Activated naive CD8-positive, alpha-beta T cell treated with anti-CD3 and anti-CD28 coated beads, Interleukin-2, amount 10 ng/mL, durations not matched to agents 7 days and 5 days (primary cell): ENCODE measurements around the gene PAQR5. TPM values are rescaled to one million over a fixed set of nuclear protein-coding genes. Genes with fewer than 3 reads are reported as not detected.
"Not testable (repeated sequence)": the region's sequence is repeated elsewhere in the genome, so short reads cannot be mapped to it uniquely, and the experiment has no call there.

Experiments
- ATAC-seq: fragments of 150-1000 bp; cut with Tn5 transposase; one replicate; pipeline ENCODE4 v1.10.0; 2021; ENCODE audit warnings: low read depth, moderate library complexity
- POLR2A ChIA-PET: fragments of 350-600 bp; sonication (Branson Sonifier 250); formaldehyde crosslinking; loops from one replicate; lab custom pipeline; 2021; ENCODE audit warnings: antibody characterized with exemption; lab: Charles Lee
- DNase-seq: peaks from one replicate; pipeline ENCODE4 v3.0.0; 2021
- H3K27ac Mint-ChIP-seq: one replicate; pipeline ENCODE4 v1.8.0; 2022; ENCODE audit warnings: mild to moderate bottlenecking, mixed read lengths
- H3K27me3 Mint-ChIP-seq: one replicate; pipeline ENCODE4 v1.8.0; 2022; ENCODE audit warnings: mild to moderate bottlenecking, moderate library complexity, mixed read lengths
- H3K36me3 Mint-ChIP-seq: one replicate; pipeline ENCODE4 v1.8.0; 2021; ENCODE audit warnings: mild to moderate bottlenecking, mixed read lengths
- H3K4me1 Mint-ChIP-seq: one replicate; pipeline ENCODE4 v1.8.0; 2021; ENCODE audit warnings: mixed read lengths
- H3K4me3 Mint-ChIP-seq: one replicate; pipeline ENCODE4 v1.8.0; 2022; ENCODE audit warnings: mild to moderate bottlenecking, moderate library complexity, mixed read lengths
- H3K9me3 Mint-ChIP-seq: one replicate; pipeline ENCODE4 v1.8.0; 2021; ENCODE audit warnings: mixed read lengths
- total RNA-seq, 2 experiments: library from RNA; stranded (reverse); gene quantifications; one replicate each; pipeline ENCODE4 v1.2.3, GENCODE V29; 2021

Gene PAQR5
- total RNA-seq, 2 experiments from 2014 or later, result not detected

DNA sequence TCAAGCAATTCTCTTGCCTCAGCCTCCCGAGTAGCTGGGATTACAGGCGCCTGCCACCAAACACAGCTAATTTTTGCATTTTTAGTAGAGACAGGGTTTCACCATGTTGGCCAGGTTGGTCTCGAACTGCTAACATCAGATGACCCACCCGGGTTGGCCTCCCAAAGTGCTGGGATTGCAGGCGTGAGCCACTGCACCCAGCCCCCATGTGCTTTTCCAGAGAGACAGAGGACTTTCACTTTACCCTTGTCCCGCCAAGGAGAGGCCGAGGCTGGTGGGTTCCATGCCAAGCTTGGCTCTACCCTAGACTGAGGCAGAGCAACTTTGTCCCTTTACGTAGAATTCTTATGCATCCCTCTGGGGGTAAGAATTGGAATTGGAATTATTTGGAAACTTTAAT, 2.4 kb downstream of the PAQR5 start:
- not testable (repeated sequence) for ATAC-seq, H3K4me1 Mint-ChIP-seq, H3K9me3 Mint-ChIP-seq, H3K36me3 Mint-ChIP-seq, DNase-seq, H3K27ac Mint-ChIP-seq, H3K4me3 Mint-ChIP-seq
- POLR2A ChIA-PET, result interaction anchor here (0.6 kb wide), 1 partner anchor 139 kb away, joined by 4 read pairs; no protein-coding TSS in a partner anchor
- peaks cover 49% of the 10 kb centered on the region for H3K27me3 Mint-ChIP-seq

DNA sequence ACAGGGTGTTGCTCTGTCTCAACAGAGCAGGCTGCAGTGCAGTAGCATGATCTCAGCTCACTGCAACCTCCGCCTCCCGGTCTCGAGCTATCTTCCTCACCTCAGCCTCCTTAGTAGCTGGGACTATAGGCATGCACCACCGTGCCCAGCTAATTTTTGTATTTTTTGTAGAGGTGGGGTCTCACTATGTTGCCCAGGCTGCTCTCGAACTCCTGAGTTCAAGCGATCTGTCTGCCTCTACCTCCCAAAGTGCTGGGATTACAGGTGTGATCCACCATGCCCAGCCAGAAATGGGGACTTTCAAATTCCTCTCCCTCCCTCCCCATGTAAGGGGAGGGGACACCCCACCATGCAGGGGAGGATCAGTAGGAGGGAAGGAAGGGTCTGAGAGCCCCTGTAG, 3.4 kb downstream of the PAQR5 start:
- DNase-seq, H3K27ac Mint-ChIP-seq, H3K9me3 Mint-ChIP-seq, H3K36me3 Mint-ChIP-seq, H3K4me3 Mint-ChIP-seq, POLR2A ChIA-PET, ATAC-seq, H3K4me1 Mint-ChIP-seq: not testable (repeated sequence)
- peaks cover 41% of the 10 kb centered on the region for H3K27me3 Mint-ChIP-seq

DNA sequence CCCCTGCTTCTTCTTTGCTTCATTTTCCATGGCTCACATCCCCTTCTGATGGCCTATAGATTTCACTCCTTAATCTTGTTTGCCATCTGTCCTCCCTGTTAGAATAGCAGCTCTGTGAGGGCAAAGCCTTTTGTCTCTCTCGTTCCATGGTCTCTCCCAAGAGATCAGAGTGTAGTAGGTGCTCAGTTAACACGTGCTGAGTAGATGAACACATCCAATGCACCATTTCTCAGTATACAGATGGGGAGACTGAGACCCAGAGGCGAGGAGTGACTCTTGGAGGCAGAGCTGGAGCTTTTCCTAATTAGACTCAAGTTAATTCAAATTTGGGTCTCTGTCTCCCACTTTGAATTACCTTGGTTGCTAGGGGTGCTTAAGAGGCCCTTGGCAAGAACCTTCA, 4.2 kb downstream of the PAQR5 start:
- ATAC-seq (no peak), DNase-seq (no peak)
- Mint-ChIP-seq H3K27ac (no peak overlapping the region), H3K9me3 (no peaks in the 10 kb centered on the region), H3K27me3 (peaks cover 33% of the 10 kb centered on the region), H3K36me3 (no peaks in the 10 kb centered on the region), H3K4me3 (no peak overlapping the region), H3K4me1 (no peaks in the 10 kb centered on the region)
- POLR2A ChIA-PET, result no interaction called here

DNA sequence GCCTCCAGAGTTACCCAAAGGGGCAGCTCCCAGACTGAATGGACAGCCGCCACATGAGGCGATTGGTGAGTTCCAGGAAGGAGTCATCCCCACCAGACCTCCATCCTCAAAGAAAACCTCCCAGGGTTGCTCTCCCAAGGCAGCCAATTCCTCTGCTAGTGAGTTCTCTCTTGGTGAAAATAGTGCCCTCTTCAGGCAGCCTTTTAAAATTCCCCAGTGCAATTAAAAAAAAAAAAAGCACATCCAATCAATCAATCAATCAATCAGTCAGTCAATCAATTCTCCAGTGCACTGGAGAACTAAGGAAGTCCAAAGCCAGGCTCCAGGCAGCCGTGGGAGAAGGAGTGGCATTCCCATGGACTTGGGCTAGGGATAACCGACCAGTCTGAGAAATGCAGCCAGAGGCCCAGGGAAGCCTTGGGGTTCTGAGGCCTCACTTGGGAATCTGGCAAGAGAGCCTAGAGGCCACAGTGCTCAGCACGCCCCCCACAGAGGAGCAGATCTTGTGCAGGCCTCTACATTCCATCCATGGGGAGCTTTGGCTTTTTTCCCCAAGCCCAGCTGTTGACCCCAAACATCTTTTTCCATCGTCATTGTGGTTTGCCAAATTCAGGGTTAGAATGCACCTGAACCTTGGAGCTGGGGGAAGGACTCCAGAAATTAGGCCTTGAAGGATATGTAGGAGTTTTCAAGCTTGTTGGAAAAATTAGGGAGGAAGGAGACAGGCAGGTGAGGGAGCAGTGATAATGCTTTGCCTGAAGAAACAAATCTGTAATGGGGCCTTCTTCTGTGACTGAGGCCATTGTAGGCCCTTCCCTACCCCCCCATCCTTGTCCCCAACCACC, 4.8 kb downstream of the PAQR5 start:
- POLR2A ChIA-PET, result no interaction called here
- Mint-ChIP-seq H3K4me1 (no peaks in the 10 kb centered on the region), H3K27me3 (peaks cover 26% of the 10 kb centered on the region), H3K9me3 (no peaks in the 10 kb centered on the region), H3K4me3 (no peak overlapping the region), H3K27ac (no peak overlapping the region), H3K36me3 (no peaks in the 10 kb centered on the region)
- no peak for DNase-seq
- ATAC-seq, result no peak

DNA sequence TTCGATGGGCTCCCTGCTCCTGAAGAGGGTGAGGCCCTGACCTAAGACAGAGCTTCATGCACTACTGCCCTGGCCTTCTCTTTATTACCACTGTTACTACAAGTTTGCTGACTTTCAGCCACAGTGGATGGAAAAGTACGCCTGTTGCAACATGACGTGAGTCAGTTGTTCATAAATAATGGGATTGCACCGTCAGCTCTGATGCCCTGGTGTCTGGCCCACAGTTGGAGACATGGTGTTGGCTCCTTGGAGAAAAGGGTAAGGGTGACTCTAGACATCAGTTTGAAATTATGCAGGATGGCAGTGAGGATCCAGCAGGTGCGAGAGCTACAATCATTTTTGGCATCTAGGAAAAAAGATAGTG, 5.5 kb downstream of the PAQR5 start:
- H3K4me1 Mint-ChIP-seq, result no peaks in the 10 kb centered on the region
- no peak overlapping the region for H3K4me3 Mint-ChIP-seq
- peaks cover 28% of the 10 kb centered on the region for H3K27me3 Mint-ChIP-seq
- ATAC-seq (no peak), DNase-seq (no peak)
- H3K36me3 Mint-ChIP-seq, result no peaks in the 10 kb centered on the region
- no peaks in the 10 kb centered on the region for H3K9me3 Mint-ChIP-seq
- H3K27ac Mint-ChIP-seq, result no peak overlapping the region
- POLR2A ChIA-PET, result no interaction called here

DNA sequence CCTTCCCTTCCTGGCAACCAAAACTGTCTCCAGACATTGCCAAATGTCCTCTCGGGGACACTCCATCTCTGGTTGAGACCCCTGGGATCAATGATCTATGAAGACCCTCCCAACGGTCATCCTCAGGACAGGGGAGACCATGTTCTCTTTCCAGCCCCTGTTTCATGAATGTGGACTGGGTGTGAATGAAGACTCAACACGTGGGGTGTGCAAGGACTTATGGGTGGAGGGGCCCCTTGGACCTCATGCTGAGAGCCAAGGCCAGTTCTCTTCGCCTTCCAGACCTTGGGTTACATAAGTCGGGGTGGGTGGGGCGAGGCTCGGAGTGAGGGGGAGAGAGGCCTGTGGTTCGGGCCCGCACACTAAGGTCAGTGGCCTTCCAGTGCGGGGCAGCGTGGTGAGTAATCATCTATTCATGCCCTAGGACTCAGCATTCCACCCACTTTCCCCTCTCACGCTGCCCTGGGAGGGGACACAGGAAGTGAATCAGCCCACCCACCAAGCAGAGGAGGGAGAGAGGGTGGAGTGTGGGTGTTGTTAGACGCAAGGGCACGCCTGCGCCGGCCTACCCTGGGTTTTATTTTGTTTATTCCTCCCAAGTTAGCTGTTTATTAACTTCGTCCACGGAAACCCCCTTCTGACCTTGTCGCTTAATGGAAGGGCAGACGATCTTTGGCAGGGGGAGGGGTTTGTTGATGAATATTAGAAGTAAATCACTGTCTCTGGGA, 6.7 kb downstream of the PAQR5 start:
- Mint-ChIP-seq H3K27me3 (peaks cover 18% of the 10 kb centered on the region), H3K9me3 (no peaks in the 10 kb centered on the region)

DNA sequence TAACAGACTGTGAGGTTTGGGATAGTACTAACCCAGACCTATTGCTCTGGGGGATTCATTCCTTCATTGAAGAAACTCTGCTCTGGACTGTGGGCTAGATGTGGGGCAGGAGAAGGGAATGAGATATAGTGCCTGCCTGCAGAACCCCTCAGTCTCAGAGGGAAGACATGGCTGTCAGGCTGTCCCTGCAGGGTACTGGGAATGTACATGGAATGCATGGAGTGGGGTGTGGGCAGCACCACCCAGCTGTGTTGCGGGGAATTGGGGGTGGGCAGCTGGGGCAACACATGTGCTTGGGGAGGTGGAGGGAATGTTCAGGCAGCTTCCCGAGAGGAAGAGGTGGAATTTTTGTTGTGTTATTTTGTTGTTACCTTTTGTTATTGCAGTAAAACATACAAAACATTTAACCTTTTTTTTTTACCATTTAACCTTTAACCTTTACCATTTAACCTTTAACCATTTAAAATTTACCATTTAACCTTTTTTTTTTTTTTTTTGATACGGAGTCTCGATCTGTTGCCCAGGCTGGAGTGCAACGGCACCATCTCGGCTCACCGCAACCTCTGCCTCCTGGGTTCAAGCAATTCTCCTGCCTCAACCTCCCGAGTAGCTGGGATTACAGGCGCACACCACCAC, 7.3 kb downstream of the PAQR5 start:
- Mint-ChIP-seq H3K36me3 (no peaks in the 10 kb centered on the region), H3K9me3 (no peaks in the 10 kb centered on the region), H3K4me3 (no peak overlapping the region), H3K27ac (no peak overlapping the region), H3K4me1 (no peaks in the 10 kb centered on the region), H3K27me3 (peaks cover 14% of the 10 kb centered on the region)
- DNase-seq (no peak), ATAC-seq (no peak)
- POLR2A ChIA-PET, result no interaction called here

More for the DNA sequence above, 6.7 kb downstream of the PAQR5 start:
- no peaks in the 10 kb centered on the region for H3K36me3 Mint-ChIP-seq
- POLR2A ChIA-PET, result no interaction called here
- no peaks in the 10 kb centered on the region for H3K4me1 Mint-ChIP-seq
- no peak overlapping the region for H3K27ac Mint-ChIP-seq
- DNase-seq (no peak), ATAC-seq (no peak)
- H3K4me3 Mint-ChIP-seq, result no peak overlapping the region

DNA sequence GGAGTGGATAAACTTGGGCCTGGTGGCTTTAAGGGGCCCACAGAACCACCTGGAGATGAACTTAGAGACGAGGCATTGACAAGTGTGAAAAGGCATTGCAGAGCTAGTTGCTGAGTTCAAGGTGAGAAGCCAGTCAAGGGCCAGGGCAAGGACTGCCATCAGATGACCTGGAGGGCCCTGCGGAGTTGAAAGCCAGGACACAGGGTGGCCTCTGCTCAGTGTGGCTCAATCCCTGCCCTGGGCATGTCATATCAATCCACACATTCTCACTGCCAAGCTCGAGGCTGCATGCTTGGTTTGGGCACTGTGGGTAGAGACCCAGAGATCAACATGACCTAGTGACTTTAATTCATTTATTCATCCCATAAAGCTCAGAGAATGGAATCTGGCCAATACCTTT, 9.2 kb downstream of the PAQR5 start:
- Mint-ChIP-seq H3K4me1 (no peaks in the 10 kb centered on the region), H3K27me3 (peaks cover 12% of the 10 kb centered on the region), H3K9me3 (no peaks in the 10 kb centered on the region), H3K36me3 (no peaks in the 10 kb centered on the region), H3K27ac (no peak overlapping the region), H3K4me3 (no peak overlapping the region)
- POLR2A ChIA-PET, result no interaction called here
- ATAC-seq (no peak), DNase-seq (no peak)

DNA sequence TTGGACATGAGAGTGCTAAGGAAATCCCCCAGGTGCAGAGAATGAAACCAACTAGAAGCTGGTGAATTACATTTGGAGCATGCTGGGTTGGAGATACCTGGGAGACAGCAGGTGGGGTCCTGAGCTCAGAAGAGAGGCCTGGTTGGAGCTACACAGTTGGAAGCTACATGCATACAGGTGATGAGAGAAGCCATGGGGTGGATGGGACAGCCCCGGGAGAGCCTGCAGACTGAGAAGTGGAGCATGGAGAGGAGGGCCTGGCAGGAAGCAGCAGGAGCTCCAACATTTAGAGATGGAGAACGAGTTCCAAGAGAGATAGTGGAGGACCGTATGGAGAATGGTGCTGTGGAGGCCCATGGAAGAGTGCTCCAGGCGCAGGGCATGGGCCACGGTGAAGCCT, 10.2 kb downstream of the PAQR5 start:
- ATAC-seq (no peak), DNase-seq (no peak)
- Mint-ChIP-seq H3K4me1 (no peaks in the 10 kb centered on the region), H3K36me3 (no peaks in the 10 kb centered on the region), H3K27me3 (peaks cover 12% of the 10 kb centered on the region), H3K27ac (no peak overlapping the region), H3K4me3 (no peak overlapping the region), H3K9me3 (no peaks in the 10 kb centered on the region)
- POLR2A ChIA-PET, result no interaction called here

DNA sequence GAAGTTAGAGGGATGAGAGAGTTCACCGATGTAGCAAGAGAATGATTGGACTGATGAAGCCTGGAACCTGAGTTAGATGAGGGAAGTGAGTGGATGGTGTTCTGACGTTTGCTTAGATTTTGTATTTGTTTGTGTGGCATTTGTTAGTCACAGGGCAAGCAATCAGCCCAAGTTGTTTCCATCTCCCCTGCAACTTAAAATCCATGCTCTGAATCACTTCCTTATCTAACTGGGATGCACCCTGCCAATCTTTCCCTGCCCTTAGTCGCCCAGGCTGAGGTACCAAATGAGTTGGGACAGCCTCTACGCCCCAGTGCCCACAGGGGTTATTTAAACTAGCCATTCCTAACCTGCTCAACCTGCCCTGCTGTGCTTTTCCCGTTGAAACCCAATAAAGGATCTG, 12.6 kb downstream of the PAQR5 start:
- POLR2A ChIA-PET, result no interaction called here
- Mint-ChIP-seq H3K27ac (no peak overlapping the region), H3K36me3 (no peaks in the 10 kb centered on the region), H3K4me3 (no peak overlapping the region), H3K9me3 (no peaks in the 10 kb centered on the region), H3K27me3 (peaks cover 16% of the 10 kb centered on the region), H3K4me1 (no peaks in the 10 kb centered on the region)
- ATAC-seq (no peak), DNase-seq (no peak)

DNA sequence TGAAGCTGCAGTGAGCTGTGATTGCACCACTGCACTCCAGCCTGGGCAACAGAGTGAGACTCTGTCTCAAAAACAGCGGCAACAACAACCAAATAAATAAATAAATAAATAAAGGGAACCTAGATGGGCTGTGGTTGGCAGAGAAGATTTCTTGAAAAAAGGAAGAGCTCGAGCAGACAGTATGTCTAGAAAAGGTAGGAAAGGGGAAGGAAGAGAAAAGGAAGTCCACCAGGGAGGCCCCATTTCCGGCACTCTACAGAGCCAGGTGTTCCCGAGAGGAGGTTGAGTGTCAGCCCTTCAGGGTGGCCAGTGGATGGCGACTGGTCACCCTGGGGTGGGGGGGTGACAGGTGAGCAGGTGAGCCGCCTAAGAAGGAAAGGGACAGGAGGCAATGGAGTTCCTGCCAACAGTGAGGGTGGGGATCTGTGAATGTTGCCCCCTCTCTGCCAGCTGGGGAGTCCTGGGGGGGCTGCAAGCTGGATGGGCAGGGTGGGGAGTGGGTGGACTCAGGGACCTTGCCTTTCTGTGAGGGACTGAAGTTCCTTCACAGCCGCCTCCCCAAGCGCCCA, 14.8 kb downstream of the PAQR5 start:
- Mint-ChIP-seq H3K9me3 (no peaks in the 10 kb centered on the region), H3K4me3 (no peak overlapping the region), H3K27me3 (peaks cover 18% of the 10 kb centered on the region), H3K27ac (no peak overlapping the region), H3K36me3 (no peaks in the 10 kb centered on the region), H3K4me1 (no peaks in the 10 kb centered on the region)
- DNase-seq (no peak), ATAC-seq (no peak)
- POLR2A ChIA-PET, result no interaction called here

DNA sequence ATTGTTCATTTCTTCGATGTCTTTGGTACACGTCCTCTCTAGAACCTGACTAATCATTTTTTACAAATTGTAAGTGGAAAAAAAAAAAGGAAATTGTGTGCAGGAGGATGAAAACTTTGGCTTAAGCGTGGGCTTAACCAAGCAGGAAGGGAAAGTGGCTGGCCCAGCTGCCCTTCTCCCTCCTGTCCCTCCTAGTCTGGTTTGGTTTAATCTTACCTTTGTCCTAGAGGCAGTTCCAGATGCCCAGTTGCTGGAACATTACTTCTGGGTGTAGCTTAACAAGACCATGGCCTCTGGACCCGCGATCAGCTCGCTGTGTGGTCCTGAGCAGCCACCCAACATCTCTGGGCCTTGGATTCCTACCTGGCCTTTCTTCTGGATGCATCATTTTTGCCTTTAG, 15.4 kb downstream of the PAQR5 start:
- POLR2A ChIA-PET, result no interaction called here
- Mint-ChIP-seq H3K4me1 (no peaks in the 10 kb centered on the region), H3K4me3 (no peak overlapping the region), H3K27me3 (peaks cover 17% of the 10 kb centered on the region), H3K9me3 (no peaks in the 10 kb centered on the region), H3K27ac (no peak overlapping the region), H3K36me3 (no peaks in the 10 kb centered on the region)
- no peak for DNase-seq
- ATAC-seq, result no peak

DNA sequence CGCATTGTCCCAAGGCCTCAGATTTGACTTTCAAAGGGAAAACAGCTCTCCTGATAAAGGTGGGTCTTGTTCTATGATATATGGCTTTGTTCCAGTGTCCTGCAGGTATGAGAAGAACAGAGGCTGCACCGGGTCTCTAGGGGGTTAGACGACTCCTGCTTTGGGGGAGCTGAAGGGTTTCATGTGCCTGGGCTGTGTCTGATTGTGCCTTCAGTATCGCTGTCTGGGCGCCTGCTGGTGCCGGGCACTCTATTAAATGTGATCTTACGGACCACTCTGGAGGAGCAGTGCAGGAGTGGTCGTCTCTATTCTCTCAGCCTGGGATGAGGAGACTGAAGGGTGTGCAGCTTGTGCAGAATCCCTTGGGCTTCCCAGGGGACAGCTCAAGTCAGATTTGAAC, 16.0 kb downstream of the PAQR5 start:
- no peak overlapping the region for H3K27ac Mint-ChIP-seq
- H3K4me3 Mint-ChIP-seq, result no peak overlapping the region
- H3K36me3 Mint-ChIP-seq, result no peaks in the 10 kb centered on the region
- POLR2A ChIA-PET, result no interaction called here
- ATAC-seq, result no peak
- H3K27me3 Mint-ChIP-seq, result peaks cover 15% of the 10 kb centered on the region
- no peak for DNase-seq
- H3K4me1 Mint-ChIP-seq, result no peaks in the 10 kb centered on the region
- H3K9me3 Mint-ChIP-seq, result no peaks in the 10 kb centered on the region
